OCI-LY3 (cell line): ENCODE results near the gene NUDC.

ENCODE experiments used
- CTCF ChIP-seq: fragments of 200-600, 300-600 bp; sonication (generic); IDR thresholded peaks from 2 replicates; pipeline ENCODE4 v1.5.1; 2014; ENCODE audit warnings: antibody characterized with exemption, low read length, low read depth
- EZH2phosphoT487 ChIP-seq: fragments of 200-600 bp; shearing (Covaris generic); IDR thresholded peaks from 2 replicates; pipeline ENCODE4 v1.6.1; 2018; ENCODE audit warnings: antibody characterized with exemption, mixed run types, low read depth

GRCh38 chr1:26894263-26894662, 27.3 kb upstream of the NUDC start:
- no peak for TF ChIP-seq CTCF
- no peak for TF ChIP-seq EZH2phosphoT487
